AG08395 (cell line): ENCODE measurements around the gene CLDN7.

Experiments used
- DNase-seq: peaks from one replicate; pipeline ENCODE4 v3.0.0; 2012; ENCODE audit warnings: mixed read lengths, low spot score

Gene CLDN7

DNA sequence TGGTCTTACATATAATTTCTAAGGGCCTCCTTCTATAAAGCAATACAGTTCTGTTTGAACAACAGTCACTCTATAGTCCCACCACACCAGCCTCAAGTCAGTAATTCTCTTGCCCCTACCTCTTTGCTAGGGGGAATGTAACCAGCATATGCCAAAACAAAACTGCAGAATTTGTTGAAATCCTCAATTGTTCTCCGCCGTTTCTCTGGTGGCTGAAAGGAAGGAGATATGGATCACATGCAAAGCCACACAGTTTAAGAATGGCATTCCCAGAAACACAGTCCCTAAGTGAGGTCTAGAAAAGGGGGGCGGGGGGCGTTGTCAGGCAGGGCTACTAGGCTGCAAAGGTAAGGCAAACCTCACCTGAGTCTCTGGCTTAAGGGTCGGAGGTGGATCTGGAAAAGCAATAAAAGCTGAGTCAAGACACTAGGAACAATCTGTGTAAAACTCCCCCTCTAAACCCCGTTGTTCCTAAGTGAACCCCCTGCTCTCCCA, 25.0 kb downstream of the CLDN7 start:
- no peak for DNase-seq

DNA sequence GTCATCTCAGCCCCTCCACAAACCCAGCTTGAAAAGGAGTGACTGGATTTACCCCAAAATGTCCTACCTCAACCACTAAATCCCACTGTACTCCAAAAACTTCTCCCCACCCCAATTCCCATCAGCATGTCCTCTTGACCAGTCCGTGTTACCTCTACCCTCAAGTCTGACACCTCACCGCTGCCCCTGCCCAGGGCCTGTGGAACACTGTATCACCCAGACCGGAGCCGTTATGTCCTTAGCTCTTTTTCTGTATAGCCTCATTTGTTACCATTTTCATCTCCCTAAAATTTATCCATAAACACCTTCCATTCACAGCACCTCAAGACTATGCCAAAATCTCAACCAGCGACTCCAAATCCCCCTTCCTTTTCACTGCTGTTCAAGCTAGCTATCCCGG, 25.5 kb downstream of the CLDN7 start:
- DNase-seq: no peak

DNA sequence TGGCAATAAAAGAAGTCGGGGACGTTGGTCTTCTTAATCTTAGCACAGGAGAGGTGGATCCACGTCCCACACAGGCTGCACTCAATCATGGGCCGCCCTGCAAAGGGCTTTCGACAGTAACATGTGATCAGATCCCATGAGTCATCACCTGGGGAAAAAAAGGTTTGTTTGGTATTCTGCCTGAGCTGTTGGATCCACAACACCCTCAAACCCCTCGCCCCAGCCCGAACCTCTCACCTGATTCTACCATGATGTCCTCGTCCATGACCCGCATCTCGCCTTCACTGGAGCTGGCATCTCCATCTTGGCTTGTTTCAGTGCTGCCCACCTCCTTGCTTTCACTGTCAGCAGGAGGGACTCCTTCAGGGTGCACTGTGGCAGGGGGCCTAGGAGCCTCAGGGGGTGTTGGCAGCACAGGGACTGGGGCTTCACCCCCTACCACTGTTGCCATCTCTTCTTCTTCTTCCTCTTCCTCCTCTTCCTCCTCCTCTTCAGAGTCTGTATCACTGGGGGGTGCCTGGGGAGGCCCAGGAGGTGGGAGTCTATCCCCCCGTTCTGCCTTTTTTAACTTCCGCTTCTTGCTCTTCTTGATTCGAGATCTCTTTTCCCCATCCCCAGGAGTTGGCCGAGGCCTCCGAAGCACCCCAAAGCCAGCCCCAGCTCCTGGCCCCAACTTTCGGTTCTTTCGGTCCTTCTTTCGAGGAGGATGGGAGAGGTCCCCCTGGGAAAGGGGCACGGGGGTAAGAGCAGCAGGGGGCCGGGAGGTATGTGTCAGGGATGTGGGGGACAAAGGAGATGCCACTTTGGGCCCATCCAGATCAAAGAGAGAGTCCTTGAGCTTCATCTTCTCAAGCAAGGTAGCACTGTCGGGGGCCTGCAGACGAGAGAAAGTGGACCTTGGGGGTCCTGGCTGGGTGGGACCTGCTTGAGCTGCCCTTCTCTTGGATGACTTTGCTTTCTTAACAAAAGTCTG, 26.3 kb downstream of the CLDN7 start:
- DNase-seq: no peak

DNA sequence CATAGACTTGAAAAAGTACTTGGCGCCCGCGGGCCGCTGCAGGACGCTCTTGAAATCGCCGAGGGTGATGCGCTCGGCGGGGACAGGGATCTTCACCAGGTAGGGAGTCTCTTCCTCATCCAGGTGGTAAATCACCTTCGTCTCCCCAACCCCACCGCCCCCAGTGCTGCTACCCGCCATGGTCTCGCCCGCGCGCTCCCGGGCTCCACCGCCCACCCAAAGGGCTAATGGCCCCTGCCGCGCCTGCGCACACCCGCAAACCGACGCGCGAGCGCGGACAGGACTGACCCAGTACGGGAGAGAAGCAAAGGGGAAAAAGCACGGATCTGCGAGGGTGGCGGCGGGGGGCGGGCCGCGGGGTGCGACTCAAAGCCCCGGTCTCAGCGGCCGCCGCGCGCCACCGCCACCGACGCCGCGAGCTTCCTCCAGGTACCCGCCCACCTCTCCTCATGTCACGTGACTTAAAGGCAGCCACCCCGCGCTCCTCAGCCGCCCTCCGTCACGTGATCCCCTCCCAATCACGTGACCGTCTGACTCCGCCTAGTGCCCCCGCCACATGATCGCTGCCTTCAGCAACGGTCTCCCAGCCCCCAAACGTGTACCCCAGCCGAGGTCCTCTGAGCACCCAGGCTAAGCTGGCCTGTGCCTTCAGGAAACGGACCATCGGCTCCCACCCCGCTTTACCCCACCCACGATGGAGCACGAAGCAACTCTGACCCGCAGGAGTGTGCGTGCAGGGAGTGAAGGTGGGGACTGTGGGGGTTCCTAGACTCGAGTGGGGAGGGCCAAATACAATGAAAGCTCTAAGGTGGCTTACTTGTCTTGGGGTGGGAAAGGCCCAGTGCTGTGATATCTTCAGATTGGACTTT, 28.0 kb downstream of the CLDN7 start, which contains the start of gene DVL2:
DVL2 (minus strand) TSS at position 435 of the 869 bp plus-strand sequence; CDS start at position 180, 255 bp downstream.
- peak; percentile 96 for DNase-seq

DNA sequence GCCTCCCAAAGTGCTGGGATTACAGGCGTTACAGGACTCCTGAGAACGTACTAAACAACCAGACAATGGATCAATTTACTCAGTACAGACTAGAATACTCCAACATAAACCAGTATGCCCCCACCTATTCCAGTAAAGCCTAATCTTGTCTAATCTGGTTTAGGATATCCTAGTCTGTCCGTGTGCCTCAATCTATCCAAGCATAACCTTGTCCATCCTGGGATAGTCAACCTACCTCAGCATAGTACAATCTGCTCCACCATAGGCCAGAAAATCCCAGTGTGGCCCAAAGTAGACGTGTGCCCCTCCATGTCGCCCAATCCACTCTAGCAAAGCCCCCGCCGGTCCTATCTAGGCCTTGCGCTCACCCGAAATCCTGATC, 28.6 kb downstream of the CLDN7 start:
- no peak for DNase-seq

DNA sequence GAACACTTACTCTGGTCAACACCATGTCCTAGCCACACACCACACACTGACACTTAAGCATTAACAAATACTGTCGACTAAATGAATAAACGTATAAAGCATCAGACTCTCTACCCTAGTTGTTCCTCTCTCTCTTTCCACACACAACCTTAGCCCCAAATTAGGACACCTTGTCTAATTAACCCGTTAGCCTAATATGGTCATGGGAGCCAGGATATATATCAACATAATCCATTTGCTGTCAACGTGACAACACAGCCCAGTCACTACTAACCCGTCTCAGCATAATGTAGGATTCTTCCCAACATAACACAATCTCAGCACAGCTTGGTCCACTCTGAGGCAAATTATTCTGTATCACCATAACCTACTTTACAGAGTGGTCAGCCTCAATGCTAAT, 30.2 kb downstream of the CLDN7 start:
- DNase-seq: no peak

DNA sequence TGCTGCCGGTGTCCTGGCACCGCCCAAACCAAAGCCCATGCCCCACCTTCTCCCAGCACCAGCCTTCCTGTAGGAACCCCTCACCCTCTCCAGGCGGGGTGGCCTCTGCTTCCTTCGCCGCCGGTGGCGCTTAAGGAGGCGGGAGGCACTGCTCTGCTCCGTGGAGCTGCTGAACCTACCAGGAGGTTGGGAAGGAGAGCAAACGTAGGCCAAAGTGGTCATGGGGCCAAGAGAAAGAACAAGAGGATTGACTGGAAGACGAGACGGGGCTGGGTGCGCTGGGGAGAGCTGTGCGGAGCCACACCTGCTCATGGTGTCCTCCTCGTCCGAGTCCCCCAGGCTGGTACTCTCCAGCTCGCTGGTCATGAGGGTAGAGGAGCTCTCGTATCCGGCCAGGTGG, 32.8 kb downstream of the CLDN7 start:
- DNase-seq: no peak

DNA sequence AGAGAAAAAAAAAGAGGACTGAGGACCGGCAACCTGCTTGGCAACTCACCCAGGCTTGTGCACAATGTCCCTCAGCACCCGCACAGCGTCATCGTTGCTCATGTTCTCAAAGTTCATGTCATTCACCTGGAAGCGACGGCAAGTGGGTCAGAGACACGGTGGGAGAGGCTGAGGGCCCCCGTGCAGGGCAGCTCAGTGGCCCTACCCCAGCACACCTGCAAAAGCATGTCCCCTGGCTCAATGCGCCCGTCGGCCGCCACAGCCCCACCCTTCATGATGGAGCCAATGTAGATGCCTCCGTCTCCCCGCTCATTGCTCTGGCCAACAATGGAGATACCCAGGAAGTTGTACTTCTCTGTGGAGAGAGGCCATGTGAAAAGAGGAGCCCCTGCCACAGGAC, 33.4 kb downstream of the CLDN7 start:
- DNase-seq: no peak

DNA sequence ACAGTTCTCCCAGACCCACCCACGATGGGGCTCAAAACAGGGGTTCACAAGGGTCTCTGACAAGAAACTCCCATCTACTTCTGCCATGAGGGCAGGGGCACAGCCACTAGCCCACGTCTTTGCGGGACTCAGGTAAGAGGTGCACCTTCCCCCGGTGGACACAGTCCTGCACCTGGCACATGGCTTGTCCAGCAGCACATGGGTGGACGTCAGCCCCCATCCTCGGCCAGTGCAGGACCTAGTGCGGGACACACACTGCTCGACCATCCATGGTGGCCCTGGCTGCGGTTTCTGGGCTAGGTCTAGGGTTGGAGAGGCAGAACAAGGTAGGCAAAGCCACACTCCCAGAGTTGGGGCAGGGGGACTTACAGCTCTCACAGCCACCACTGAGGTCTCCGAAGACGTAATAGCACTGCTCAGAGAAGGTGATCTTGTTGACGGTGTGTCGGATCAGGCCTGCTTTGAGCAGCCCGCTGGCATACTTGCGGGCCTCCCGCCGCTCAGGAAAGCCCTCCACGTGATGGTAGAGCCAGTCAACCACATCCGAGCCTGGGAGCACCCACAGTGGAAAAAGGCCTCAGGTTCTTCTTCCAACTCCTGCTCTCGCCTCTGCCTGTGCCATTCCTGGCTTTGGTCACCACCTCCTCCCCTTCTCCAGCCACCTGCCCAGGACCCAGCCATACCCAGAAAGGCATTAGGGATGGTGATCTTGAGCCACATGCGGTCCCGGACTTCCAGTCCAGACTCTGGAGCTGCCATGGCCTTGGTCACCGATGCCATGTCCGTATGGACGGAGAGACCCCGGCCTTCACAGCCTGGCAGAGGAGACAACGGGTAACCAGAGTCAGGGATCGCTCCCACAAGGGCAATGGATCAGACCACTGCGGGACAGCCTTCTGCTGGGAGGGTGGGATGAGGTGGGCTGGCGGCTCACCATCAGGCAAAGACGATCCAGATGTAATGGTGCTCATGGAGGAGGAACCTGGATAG, 35.3 kb downstream of the CLDN7 start:
- no peak for DNase-seq

DNA sequence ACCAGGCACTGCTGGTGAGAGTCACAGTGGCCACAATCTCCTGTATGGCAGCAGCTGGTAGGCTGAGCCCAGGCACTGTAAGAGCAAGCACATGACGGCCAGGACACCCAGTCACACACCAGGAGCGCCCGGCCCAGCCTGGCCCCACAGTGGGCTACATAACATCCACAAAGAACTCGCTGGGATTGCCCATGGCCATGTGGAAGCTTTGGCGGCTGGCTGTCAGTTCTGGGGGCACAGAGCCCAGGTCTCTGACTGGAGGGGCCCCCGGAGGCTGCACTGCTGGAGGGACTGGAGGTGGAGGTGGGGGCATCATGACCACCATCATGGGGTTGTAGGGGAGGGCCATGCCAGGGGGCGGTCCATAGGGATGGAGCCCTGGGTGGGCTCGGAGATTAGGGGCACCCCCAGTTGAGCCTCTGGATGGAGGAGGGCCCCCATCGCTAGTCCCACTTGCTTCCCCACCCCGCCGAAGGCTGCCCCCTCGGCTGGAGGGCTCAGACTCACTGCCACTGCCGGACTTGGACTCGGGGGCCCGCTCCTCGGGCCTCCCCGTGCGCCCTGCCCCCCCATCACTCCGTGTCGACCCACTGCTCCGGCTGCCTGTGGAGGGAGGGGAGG, 36.5 kb downstream of the CLDN7 start:
- no peak for DNase-seq

DNA sequence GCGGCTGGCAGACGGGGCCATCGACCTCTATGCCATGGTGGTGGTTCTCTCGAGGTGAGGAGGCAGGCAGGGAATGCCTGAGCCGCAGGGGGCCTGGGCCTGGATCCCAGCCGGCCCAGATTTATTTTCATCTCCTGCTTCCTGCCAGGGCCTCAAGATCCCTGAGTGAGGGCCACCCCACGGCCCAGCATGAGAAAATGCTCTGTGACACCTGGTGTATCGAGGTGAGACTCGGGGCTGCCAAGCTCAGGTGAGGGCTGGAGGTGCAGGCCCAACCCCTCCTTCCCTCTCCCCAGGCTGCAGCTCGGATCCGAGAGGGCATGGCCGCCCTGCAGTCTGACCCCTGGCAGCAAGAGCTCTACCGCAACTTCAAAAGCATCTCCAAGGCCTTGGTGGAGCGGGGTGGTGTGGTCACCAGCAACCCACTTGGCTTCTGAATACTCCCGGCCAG, 37.6 kb downstream of the CLDN7 start:
- DNase-seq: no peak

DNA sequence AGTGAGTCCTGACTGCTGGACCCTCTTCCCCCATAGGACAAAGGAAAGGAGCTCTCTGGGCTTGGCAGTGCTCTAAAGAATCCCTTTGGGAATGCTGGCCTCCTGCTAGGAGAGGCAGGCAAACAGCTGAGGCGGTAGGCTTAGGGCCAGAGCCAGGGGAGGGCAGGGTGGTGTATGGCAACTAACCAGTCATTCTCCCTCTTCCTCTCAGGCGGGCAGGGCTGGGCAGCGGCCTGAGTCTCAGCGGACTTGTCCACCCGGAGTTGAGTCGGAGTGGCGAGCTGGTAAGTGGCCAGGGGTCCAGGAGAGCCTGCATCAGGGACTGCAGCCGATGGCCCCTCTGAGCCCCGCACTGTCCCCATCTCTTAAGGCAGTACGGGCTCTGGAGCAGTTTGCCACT, 38.2 kb downstream of the CLDN7 start:
- DNase-seq: no peak

DNA sequence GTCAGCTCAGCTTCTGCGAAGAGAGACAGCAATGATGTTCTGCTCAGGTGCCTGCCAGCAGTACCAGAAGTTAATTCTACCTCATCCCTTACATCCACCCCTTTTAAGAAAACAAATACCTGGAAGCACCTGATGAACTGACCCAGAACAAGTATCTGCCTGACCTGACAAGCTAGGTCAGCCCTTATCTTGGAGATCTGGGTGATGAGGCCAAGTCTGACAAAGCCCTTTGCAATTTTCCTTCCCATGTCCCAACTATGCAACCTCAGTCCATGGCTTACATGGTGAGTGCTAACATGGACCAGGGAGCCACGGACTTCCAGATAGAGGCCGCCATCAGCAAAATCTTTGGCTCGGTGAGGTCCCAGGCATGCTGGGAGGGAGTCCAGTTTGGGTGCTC, 38.9 kb downstream of the CLDN7 start:
- DNase-seq: no peak

DNA sequence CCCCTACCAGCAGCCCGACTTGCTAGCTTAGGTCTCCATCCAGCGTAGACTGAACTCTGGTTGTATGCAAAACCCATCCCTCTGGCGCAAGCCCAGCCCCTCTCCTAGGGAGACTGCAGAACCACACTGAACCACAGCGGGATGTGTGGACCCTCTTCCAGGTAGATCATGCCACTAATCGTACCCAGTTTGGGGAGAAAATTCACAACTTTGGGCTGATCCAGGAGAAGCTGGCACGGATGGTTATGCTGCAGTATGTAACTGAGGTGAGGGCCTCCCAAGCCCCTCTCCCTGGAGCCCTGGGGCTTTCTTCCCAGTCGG, 39.3 kb downstream of the CLDN7 start:
- no peak for DNase-seq

DNA sequence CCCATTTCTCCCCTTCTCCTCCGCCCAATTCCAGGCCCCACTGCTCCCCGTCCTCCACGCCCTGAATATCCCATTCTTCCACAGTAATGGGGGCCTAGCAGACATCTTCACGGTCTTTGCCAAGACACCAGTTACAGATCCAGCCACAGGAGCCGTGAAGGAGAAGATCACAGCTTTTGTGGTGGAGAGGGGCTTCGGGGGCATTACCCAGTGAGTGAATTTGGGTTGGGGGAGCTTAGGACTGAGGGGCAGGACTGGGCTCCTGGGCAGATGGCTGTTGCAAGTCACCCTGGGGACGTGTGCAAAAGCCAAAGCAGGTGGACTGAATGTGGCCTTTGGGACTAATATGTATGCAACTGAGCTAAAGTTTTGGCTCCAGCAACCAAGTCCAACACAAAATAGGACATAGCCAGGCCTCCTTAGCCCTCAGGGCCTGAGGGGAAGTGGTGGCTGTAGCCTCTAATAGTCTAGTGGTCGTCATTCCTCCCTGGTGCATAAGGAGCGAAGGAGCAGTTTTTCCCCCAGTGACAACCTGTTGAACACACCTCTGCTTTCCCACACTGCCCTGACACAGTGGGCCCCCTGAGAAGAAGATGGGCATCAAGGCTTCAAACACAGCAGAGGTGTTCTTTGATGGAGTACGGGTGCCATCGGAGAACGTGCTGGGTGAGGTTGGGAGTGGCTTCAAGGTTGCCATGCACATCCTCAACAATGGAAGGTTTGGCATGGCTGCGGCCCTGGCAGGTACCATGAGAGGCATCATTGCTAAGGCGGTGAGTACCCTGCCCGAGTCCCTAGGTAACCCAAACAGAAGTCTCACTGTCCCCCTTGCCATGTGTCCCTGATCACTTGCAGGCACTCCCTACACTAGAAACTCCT, 39.9 kb downstream of the CLDN7 start:
- no peak for DNase-seq

DNA sequence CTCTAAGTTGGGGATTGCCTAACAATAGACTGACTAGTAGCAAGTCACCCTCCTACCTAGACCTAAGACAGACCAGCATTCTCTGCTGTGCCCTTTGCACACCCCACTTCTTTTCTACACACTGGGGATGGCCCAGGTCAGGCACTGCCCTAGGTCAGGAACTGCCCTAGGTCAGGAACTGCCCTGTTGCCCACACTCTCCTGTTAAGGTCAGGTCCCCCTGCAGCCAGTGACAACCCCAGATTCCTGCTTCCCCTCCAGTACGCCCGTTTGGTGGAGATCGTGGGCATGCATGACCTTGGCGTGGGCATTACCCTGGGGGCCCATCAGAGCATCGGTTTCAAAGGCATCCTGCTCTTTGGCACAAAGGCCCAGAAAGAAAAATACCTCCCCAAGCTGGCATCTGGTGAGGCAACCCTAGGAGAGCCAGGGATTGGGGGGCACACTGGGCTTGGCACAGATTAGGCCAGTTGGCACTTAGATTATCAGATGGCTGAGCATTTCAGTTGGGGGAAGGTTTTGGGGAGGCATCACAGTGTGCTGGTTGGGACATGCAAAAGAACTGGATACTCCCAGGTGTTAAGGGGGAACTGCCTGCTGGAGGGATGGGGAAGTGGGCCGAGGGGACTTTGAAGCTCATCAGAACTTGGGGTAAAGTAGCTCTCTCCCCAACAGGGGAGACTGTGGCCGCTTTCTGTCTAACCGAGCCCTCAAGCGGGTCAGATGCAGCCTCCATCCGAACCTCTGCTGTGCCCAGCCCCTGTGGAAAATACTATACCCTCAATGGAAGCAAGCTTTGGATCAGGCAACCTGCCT, 40.8 kb downstream of the CLDN7 start:
- no peak for DNase-seq

DNA sequence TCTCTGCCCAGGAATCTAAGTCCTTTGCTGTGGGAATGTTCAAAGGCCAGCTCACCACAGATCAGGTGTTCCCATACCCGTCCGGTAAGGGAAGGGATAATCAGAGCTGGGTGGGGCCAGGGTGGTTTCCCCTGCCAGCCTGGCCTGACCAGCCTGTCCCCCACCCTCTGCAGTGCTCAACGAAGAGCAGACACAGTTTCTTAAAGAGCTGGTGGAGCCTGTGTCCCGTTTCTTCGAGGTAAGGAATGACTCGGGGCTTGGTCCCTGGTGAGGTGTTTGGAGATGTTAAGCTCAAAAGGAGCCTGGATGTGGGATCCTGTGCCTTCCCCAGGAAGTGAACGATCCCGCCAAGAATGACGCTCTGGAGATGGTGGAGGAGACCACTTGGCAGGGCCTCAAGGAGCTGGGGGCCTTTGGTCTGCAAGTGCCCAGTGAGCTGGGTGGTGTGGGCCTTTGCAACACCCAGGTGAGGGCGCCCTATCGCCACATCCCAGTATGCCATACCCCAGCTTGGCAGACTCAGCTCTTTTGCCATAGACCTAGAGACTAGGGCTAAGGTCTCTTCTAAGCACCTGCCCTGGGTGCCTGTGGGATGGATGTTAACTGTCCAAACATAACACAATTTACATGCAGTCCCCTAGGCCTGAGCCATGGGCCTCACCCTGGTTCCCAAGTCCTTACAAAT, 41.5 kb downstream of the CLDN7 start:
- peak; percentile 47 for DNase-seq

DNA sequence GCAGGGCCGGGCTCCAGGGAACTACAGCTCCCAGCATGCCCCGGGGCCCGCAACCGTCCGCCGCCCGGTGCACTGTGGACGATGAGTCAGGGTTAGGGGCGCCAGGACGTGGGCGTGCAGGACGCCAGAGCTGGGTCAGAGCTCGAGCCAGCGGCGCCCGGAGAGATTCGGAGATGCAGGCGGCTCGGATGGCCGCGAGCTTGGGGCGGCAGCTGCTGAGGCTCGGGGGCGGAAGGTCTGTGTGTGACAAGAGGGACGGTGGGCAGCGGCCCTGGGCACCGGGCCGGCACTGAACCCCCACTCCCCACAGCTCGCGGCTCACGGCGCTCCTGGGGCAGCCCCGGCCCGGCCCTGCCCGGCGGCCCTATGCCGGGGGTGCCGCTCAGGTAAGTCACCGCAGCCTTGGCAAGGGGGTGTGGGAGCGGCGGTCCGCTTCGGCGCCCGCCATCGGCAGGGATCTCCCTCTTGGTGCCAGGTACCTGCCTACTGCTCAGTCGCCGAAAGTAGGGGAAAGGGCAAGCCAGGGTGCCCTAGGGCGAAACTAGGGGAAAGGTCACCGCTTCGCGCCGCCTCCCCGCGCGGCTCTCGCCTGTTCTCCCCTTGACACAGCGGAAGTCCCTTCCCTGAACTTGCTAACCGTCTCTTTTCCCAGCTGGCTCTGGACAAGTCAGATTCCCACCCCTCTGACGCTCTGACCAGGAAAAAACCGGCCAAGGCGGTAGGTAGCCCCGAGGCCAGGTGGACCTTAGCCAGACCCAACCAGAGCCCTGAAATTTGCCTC, 42.3 kb downstream of the CLDN7 start, which contains the start of the genes ACADVL and DLG4:
ACADVL (plus strand) TSS at position 127 of the 781 bp plus-strand sequence; CDS start at position 174, 47 bp downstream.
DLG4 (minus strand) TSS at position 25 of the 781 bp plus-strand sequence.
- peak; percentile 92 for DNase-seq
